HG03060 (cell line): ENCODE measurements around the gene WDR33.

ENCODE experiments used
- ATAC-seq: cut with Tn5 transposase; IDR thresholded peaks from one replicate; pipeline ENCODE4 v1.9.1; 2021; ENCODE audit warnings: low read depth, moderate number of reproducible peaks; ENCODE audit not compliant: unreplicated experiment

The WDR33 gene

DNA sequence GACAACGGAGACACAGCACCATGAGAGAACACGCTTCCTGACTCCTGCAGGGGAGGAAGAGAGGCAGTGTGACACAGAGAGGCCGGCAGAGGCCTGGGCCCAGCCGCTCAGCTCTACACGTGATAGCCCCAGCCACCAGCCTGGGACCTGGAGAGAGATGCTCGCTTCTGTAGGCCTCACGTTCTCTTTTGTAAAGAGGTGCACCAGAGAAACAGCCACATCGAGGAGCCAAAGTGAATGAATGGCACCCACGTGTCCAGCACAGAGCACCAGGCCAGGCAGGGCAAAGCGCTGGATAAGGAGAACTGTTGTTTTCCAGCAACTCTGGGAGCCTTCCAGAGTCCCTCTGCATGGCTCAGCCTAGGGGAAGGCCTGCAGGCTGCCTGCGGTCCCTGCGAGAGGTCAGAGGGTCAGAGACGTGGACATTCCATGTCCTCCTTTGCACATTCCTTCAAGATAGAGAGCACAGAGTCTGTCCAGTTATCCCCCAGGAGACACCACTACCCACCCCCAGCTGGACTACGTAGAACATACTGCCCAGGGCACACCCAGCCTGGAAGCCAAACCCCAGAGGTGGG, 149.8 kb downstream of the WDR33 start:
- no peak for ATAC-seq

- no peak for ATAC-seq
These were observed 150.7 kb downstream of the WDR33 start for GRCh38 chr2:127660291-127660578.

- ATAC-seq = no peak
These were observed 151.3 kb downstream of the WDR33 start for GRCh38 chr2:127659408-127660290.

- ATAC-seq = no peak
These were observed 152.1 kb downstream of the WDR33 start for GRCh38 chr2:127658641-127659407.

GRCh38 chr2:127658146-127658545, 152.8 kb downstream of the WDR33 start:
- no peak for ATAC-seq

- ATAC-seq = no peak
These were observed 153.8 kb downstream of the WDR33 start for GRCh38 chr2:127657232-127657595.

DNA sequence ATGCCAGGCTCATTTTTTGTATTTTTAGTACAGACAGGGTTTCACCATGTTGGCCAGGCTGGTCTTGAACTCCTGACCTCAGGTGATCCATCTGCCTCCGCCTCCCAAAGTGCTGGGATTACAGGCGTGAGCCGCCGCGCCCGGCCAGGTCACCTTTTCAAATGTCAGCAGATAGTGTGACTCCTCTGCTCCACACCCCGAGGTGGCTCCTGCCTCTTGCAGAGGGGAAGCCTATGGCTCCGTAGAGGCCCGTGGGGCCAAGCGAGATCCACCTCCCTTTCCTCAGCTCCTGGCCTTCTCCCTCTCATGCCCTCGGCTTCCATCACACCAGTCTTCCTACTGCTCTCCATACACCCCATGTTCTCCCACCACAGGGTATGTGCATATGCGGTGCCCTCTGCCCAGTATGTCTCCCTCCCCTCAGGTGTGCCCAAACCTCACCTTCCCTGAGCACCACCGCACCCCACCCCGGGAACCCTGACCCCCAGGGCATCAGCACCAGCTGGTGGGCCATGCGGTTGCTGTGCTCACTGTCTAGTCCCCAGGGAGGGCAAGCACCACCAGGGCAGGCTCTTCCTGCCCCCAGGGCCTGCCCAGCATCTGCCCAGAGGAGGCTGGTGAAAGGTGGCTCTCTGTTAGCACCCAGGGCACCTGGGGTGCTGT, 154.3 kb downstream of the WDR33 start:
- ATAC-seq = no peak

GRCh38 chr2:127655209-127656073, 155.5 kb downstream of the WDR33 start:
- ATAC-seq = no peak

- ATAC-seq = no peak
These were observed 156.2 kb downstream of the WDR33 start for GRCh38 chr2:127654838-127655175.

- ATAC-seq = no peak
These were observed 156.7 kb downstream of the WDR33 start for GRCh38 chr2:127654084-127654837.

DNA sequence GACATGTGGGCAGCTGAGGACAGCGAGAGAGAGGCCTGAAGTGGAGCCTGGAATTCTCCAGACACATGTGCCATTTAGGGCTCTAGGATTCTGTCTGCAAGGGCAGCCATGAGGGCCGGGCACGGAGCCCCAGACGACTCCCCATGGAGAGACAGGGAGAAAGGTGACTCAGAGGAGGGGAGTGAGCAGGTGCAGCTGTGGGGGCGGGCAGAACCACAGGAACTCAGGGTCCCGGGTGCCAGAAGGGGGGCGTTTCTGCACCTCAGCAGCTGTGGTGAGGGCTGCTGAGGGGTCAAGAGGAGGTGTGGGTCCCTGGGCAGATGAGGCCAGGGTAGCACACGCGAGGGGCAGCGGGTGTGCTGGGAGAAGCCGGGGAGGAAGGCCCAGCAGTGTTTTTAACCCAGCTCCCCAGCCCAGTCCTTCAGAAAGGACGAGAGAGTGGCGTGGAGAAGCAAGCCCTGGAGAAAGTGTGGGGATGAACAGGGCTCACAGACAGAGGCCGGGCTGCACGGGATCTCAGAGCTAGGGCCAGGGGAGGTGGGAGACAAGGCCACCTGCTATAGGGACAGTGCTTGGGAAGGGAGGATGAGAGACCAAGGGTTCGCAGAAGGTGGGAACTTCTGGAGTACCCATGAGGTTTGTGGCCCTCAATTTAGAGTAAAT, 157.4 kb downstream of the WDR33 start:
- ATAC-seq = no peak

GRCh38 chr2:127652786-127653357, 158.1 kb downstream of the WDR33 start:
- no peak for ATAC-seq

GRCh38 chr2:127651971-127652550, 158.9 kb downstream of the WDR33 start:
- ATAC-seq = no peak

DNA sequence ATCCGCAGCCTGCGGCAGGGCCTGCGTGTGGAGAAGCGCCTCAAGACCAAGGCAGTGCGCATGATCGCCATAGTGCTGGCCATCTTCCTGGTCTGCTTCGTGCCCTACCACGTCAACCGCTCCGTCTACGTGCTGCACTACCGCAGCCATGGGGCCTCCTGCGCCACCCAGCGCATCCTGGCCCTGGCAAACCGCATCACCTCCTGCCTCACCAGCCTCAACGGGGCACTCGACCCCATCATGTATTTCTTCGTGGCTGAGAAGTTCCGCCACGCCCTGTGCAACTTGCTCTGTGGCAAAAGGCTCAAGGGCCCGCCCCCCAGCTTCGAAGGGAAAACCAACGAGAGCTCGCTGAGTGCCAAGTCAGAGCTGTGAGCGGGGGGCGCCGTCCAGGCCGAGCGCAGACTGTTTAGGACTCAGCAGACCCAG, 159.6 kb downstream of the WDR33 start:
- no peak for ATAC-seq
